Hematopoietic multipotent progenitor cell treated with erythropoietin and hydrocortisone succinate and interleukin-3 and kit ligand, for 4 days (in vitro differentiated cells): ENCODE data around the gene CATSPER1.
A peak's percentile ranks its signal among the peaks of the same experiment; 100 is the strongest.
"Not testable (repeated sequence)": the region's sequence is repeated elsewhere in the genome, so short reads cannot be mapped to it uniquely, and the experiment has no call there.

ENCODE experiments used
- DNase-seq: peaks from one replicate; pipeline ENCODE4 v3.0.0-alpha.2; 2015

The CATSPER1 gene

DNA sequence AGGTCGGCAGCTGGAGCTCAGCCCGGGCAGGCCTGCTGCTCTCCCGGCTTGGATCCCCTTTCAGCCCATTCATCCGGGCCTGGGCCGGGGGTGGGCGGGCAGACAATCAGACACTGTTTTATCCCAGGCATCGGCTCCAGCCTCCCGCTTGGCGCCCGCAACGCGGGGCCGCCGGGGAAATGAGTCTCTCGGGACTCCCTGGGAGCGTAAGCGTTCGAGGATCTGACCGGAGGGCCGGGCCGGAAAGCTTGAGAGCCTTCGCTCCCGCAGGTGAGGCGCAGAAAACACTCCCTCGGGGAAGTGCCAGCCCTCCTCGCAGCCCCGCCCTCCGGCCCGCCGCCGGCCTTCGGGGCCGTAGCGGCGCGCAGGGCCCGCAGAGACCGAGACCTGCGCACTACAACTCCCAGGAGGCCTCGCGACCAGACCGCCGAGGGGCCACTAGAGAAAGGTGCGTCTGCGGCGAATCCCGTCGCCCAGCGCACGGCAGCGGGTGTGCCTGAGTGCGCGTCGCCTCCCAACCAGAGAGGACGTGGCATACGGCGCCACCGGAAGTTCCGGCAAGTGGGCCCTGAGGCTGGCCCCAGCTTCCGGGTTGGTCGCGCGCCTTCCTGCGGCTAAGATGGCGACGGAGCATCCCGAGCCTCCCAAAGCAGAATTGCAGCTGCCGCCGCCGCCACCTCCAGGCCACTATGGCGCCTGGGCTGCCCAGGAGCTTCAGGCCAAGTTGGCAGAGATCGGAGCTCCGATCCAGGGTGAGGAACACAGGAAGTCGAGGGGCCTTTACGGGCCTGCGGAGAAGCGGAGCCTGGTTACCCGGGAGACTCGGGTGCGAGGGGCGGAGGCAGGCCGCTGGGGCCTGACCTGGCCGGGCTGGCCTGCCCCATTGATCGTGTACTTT lies 25.7 kb upstream of the CATSPER1 start, which contains the start of gene SF3B2:
SF3B2 (plus strand) TSS at position 599 of the 898 bp plus-strand sequence; CDS start at position 620, 21 bp downstream.
- DNase-seq = peak; percentile 99

DNA sequence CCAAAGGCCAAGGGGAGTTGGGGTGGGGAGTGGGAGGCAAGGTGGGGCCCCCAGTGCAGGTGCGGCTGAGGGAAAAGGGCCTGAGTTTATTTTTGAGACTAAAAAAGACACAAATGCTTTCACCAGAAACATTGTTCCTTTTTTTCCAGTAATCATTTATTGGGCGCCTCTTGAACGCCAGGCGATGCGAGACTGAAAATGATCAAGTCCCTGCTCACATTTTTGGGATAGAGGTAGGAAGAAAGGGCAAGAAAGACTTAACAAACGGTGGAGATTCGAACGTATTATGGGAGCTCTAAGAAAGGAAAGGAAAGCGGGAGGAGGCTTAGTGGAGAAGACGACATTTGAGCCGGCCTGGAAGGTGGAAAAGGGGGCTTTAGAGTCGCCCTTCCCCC lies 25.1 kb upstream of the CATSPER1 start:
- DNase-seq = no peak

DNA sequence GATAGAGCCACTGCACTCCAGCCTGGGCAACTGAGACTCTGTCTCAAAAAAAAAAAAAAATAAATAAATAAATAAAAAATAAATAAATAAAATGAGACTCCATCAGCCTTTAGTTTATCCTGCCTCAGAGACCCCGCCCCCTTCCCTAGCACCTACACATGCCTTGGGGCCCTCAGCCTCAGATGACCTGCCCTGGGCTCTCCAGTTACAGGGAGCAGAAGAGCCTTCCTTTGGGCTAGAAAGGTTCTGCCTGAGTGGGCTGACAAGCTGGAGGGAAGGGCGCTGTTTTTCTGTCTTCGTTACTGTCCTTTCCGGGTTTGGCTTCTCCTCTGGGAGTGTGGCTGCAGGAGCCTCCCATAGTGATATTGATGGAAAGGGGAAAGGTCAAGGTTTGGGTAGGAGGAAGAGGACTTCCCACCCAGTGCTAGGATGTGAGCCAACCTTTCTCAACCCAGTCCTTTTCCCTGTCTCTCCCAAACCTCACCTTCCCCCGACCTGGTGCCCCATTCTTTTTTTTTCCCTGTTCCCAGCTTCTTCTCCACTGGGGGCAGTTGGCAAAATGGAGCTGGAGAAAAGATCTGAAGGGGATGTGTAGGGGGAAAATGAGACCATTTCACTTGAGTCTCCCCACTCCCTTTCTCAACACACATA lies 24.4 kb upstream of the CATSPER1 start:
- DNase-seq = no peak

DNA sequence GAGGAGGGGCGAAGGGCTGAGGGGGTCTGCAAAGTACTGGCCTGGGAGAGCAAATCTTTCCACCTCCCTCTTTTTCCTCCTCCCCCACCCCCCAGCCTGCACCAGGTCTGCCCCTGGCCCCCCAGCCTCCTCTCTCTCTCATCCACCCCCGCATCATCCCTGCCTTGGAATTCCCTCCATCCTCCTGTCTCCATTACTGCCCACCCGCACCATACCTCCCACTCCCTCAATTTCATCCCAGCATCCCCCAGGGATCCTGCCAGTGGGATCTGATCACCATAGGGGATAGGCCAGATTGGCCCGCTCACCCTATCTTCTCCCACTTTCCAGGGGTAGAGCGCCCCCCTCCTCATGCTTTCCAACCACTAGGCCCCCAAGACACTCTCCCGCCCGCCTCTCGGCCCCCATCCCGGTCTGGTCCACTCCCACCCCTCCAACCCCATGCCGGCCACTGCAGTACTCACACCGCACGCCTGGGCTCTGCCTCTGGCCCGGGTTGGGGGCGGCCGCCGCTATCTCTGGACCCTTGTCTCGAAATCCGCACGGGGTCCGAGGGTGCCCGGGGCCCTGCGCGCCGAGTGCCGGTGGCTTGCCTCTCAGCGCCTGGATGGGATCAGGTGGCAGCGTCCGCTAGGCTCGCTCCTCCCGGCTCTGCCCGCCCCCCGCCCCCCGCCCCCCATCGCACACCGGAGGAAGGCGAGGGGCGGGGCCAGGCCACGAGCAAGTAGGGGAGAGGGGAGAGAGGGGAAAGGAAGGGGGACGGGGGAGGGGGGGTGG lies 22.5 kb upstream of the CATSPER1 start, which contains the start of gene GAL3ST3:
GAL3ST3 (minus strand) TSS at position 615 of the 777 bp plus-strand sequence. CDS start 3,746 bp downstream, outside the sequence.
- peak; percentile 25 for DNase-seq

DNA sequence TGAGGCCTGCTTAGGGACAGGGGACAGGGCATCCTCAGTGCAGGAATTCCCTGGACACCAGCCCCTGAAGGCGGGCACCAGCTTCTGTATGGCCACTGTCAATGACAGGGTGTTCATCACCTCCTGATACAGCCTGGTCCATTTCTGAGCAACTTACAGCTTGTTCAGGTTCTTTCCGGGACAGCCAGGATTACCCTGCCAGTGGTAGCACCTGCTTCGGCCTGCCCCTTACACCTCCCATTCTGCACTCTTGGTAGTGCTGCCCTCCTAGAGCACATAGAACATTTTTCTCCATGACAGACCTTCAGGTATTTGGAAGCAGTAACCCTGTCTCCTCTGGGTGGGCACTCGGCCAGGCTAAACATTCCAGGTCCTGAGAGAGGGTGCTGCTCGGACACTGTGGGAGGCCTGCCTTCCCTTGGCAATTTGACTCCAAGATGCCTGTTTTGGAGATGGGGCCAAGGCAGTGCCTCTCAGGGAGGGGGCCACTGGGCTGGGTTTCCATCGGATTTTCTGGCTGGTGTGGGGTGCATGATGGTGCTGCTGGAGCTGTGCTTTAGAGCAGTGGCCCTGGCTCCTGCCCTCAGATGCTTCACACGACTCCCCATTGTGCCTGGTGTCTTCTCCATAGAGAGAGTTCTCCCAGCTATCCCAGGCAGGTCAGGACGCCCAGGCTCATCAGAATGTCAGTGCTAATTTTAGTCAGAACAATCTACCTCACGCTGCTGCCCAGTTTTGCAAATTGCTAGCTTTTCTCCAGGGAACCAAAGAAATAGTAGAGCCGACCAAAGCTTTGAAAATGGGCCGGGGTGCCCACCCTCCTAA lies 21.5 kb upstream of the CATSPER1 start:
- no peak for DNase-seq

DNA sequence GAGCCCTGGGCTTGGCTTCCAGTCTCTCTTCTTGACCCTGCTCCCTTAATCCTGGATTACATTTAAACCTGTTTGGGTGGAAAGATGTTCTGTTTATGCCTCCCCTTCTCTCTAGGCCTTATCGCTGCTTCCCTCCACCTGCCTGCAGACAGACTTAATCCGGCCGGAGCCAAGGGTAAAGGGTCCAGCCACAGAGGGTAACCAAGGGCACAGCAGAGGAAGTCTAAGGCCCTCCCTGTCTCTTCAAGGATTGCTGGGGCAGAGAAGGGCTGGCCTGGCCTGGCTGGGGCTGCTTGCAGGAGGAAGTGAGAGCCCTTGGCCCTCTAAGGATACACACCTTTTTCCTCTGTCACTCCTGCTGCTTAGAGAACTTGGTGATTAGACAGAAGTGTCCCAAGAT lies 20.6 kb upstream of the CATSPER1 start:
- DNase-seq = no peak

DNA sequence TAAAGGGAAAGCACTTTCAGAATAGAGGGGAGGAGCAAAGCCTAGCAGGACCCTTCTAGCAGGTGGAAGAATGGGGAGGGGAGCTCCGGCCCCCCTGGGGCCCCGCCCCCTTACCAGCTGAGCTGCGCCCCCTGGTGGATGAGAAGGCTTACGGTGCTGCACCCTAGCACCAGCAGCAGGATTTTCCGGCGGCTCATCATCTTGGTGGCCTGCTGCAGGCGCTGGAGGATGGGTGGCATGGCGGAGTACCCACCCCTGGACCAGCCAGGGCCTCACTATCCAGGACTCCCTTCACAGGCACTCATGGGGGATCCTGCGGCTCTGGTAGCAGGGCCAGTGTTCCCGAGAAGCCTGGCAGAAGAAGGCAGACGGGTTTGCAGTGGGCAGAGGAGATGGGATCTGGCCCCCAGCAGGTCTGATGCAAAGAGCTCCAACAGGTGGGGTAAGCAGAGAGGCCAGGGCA lies 18.9 kb upstream of the CATSPER1 start:
- peak; percentile 89 for DNase-seq

DNA sequence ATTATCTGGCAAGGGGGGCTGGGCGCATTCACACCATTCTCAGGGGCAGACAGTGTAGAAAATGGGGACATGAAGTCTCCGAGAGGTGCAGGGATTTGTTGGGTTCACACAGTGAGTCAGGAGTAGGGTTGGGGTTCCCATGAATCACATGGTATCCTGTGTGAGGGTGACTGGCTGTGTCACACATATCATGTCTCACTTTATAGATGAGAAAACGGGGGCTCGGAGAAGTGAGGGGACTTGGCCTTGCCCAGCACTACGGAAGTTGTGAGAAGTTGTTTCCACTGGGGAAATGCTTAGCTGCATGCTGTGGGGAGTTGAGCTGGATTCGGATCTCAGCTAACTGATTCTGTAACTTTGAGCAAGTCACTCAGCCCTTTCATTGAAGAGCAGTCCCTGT lies 18.5 kb upstream of the CATSPER1 start:
- no peak for DNase-seq

DNA sequence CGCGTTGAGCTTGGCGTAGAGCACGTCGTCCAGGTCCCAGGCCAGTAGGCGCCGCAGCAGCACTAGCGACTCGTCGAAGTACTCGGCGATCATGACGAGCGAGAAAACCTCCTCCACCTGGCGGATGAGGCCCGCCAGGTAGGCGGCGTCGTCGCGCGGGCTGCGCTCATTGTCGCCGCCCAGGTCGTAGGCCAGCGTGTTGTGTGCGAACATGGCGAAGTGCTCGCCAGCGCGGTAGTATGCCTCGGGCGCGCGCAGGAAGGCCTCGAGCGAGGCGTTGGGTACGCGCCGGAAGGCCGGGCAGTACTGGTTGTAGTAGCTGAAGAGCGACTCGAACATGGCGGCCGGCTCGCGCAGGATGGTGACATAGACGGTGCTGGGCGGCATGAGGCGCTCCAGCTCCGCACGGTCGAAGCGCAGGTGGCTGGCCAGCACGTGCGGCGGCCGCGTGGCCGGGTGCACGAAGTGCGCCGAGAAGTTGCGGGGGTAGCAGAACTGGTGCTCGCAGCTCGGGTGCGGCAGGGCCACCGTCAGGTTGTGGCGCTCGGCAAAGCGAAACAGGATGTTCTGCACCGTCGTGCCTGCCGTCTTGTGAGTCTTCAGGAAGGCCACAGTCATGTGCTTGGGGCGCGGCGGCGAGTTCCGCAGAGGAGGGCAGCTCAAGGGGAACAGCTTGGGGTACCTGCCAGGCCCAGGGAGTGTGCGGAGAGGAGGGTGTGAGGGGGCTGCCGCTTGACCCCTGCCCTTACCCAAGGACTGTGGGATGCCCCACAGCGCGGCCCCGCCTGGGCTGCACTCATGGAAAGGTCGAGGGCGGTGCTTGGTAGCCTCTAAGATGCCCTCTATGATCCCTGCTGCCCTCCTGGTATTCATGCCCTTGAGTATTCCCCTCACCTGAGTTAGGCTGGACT lies 17.0 kb upstream of the CATSPER1 start:
- no peak for DNase-seq

DNA sequence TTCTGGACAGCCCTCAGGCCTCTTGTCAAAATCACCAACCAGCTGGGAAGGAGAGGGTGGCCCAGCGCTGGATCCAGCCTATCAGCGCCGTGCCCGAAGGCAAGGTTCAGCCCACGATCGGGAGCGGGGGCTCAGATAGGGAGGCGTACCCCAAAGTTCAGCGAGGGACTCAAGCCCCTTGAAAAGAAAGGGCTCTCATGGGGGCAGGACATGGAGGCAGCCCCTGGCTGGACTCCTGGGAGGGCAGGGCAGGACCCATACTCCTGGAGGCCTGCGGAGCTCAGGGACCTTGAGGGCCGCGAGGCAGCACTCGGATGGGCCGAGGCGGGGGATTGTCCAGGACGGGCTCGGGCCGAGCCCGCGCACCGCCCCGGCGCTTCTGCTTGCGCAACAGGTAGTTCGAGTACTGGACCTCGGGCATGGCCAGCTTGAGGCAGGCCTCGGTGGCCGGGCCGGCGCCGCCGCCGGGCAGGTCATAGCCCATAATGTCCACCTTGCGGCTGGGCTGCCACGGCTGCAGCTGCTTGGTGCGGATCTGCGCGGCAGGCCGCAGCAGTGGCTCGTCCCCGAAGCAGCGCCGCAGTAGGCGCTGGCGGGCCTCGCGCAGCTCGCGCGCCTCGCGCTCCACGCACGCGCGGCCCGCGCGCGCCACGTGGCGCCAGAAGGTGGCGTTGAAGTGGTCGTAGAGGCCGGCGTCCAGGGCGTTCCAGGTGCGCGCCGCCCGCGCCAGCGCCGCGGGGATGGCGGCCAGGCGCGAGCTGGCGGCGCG lies 16.1 kb upstream of the CATSPER1 start:
- no peak for DNase-seq

DNA sequence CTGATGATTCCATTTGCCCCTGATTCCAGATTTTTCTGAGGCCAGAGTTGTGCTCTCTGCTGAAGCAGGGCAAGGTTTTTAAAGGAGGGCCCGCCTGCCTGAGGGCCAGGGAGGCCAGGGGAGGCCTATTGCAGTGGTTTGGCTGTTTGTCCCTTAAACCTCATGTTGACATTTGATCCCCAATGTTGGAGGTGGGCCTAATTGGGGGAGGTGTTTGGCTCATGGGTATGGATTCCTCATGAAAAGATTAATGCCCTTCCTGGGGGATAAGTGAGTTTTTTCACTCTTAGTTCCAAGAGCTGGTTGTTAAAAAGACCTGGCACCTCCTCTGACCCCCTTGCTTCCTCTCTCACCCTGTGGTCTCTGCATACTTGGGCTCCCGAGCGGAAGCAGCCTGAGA lies 13.5 kb upstream of the CATSPER1 start:
- DNase-seq = no peak

DNA sequence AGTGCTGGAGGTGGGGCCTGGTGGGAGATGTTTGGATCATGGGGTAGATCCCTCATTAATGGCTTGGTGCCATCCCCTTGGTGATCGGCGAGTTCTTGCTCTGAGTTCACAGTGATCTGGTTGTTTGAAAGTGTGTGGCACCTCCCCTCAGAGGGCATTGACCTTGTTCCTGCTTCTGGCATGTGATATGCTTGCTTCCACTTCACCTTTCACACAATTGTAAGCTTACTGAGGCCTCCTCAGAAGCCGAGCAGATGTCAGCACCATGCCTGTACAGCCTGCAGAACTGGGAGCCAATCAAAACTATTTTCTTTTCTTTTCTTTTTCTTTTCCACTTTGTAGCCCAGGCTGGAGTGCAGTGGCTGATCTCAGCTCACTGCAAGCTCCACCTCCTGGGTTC lies 11.0 kb upstream of the CATSPER1 start:
- DNase-seq = no peak

DNA sequence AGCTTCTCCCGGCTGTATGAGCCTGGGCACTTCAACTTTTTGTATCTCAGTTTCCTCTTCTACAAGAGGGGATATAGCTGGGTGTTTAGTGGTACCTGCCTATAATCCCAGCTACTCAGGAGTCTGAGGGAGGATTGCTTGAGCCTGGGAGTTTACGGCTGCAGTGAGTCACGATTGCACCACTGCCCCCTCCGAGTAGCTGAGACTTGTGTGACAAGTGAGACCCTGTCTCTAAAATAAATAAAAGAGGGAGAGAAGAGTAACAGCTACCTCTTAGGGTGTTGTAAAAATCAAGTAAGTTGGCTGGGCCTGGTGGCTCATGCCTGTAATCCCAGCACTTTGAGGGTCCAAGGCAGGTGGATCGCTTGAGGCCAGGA lies 10.0 kb upstream of the CATSPER1 start:
- DNase-seq = no peak

DNA sequence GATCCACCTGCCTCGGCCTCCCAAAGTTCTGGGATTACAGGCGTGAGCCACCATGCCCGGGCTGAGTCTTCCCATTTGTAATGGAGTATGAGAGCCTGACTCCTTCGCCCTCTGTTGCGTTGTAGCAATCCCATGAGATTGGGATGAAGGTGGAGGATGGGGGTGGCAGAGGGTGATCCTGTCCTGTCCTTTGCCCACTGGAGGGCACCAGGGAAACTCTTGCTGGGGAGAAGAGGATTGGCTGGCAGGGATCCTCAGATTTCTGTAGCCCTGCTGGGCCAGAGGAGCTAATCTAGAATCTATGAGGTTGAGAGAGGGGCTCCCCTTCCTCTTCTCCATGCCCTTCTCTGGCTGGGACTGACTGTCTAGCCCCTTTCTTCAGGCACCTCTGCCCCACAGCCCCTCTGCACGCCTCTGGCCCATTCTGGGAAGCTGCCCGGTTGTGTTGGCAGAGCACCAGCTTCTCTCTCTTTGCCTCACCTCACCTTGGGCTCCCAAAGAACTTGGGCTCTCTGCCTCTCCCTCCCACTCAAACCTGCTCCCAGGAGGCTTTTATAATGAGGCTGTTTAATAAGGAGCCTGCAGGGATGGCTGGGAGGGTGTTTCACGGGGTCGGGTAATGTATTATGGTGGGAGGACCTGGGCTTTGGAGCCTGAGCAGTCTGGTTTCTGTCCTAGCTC lies 9.5 kb upstream of the CATSPER1 start:
- DNase-seq = no peak

DNA sequence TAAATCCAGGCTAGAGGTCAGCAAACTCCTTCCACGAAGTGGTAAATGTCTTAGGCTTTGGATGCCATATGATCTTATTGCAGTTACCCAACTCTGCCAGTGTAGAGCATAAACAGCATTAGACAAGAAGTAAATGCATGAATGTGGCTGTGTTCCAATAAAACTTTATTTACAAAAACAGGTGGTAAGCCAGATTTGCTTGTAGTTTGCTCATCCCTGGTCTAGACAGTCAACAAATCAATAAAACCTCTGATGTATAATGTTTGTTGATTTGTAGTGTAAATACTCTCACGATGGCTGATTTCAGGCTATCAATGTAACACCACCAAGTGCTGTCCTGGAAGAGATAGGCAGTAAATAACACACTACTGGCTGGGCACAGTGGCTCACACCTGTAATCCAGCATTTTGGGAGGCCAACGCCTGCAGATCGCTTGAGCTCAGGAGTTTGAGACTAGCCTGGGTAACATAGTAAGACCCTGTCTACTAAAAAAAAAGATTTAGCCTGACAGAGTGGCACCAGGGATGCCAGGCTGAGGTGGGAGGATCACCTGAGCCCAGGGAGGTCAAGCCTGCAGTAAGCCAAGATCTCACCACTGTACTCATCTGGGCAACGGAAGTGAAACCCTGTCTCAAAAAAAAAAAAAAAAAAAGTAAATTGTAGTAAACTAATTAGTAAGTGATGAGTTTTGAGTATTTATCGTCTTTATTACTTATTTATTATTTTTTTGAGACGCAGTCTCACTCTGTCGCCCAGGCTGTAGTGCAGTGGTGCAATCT lies 6.9 kb upstream of the CATSPER1 start:
- DNase-seq = no peak

DNA sequence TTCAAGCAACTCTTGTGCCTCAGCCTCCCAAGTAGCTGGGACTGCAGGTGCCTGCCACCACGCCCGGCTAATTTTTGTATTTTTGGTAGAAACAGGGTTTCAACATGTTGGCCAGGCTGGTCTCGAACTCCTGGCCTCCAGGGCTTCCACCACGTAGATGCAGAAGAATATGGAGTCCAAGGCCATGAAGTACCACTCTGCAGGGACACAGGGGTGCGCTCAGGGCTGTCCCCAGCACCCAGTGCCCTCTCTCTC lies 3.2 kb downstream of the CATSPER1 start:
- not testable (repeated sequence) for DNase-seq

DNA sequence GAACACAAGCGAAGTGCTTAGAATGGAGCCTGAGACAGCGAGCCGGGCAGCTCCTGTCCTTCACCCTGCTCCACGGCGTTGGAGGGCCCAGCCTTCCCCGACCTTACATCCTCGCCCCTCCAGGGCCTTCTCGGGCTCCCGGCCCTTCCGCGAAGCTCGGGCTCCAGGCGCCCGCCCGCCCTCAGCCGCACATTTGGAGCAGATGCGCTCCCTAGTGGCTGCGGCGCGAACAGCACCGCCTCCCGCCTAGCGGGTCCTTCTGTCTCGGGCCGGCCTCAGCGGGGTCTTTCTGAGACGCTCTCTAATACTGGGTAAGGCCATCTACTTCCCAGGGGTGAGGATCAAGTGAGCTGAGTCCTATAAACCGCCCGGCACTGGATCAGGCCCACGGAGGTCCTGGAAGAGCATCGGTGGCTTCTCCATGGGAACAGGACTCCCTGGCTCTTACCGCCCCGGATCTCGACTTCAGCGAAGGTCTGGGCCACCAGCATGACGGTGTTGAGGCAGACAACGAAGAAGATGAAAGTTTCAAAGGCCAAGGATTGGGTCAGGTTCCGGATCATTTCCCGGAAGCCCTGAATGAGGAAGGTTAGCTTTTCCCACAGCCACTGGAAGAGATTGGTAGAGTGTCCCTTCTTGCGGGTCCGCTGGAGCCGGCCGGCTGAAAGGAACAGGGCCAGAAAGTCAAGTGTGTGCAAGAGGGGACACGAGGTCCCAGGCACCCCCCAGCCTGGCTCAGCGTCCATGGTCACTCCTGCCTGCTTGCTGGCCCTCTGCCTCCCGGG lies 3.7 kb downstream of the CATSPER1 start:
- peak; percentile 88 for DNase-seq

DNA sequence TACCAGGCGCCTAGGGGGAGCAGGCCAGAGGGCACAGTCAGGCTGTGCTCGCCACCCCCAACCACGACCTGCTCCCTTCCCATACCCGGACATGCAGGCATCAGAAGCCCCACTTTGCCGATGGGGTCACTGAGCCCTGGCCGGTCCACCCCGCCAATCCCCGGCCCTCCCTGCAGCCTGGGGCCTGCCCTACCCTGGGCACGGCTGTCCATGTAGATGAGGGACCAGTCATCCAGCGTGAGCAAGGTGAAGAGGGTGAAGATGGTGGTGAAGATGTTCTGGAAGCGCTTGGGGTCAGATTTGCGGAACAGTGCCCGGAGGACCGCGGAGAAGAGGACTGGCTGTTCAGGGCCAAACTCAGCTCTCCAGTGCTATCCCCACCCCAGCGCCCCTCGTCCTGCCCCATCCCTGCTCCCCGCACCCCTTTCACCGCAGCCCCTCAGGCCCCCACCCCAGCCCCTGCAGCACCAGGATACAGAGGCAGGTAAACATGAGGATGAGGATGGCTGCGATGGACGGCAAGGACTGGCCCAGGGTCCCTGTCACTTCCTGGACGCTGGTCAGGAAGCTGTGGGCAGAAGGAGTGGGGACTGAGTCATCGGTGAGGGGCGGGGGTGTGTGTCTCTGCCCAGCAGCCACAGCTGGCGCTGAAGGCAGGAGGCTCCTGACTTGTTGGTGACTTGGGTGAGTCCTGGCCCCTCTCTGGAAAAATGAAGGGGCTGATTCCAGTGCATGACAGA lies 5.5 kb downstream of the CATSPER1 start:
- DNase-seq = peak; percentile 91
